Measurements from ENCODE around the gene CDH15. TPM values are rescaled to one million over a fixed set of nuclear protein-coding genes. Genes with fewer than 3 reads are reported as not detected.

Gene CDH15
- total RNA-seq, 1 donor from 2014 or later: not detected

- Mint-ChIP-seq H3K9me3 (no peaks in the 10 kb centered on the region), H3K27me3 (ENCODE audit: low read depth) (no peaks in the 10 kb centered on the region), H3K4me3 (ENCODE audit: low read depth) (peak within 1 kb of the TSS; percentile 88), H3K36me3 (ENCODE audit: low read depth) (peaks cover 6% of the 10 kb centered on the region), H3K4me1 (ENCODE audit: low read depth) (peaks cover 13% of the 10 kb centered on the region), H3K27ac (peak within 1 kb of the TSS; percentile 76)
- peak; percentile 83 for DNase-seq (ENCODE audit: low spot score)
- intact Hi-C loops (cut with micrococcal nuclease): loop anchor here (2.0 to 10.0 kb wide), 4 partner anchors 29 to 405 kb away; partner anchors contain the start of genes APRT and CDH15
Measured at GRCh38 chr16:89217388-89218191, 46.0 kb downstream of the CDH15 start, which contains the start of gene ZNF778. Gene ZNF778 (plus strand): TSS chr16:89217703. CDS start chr16:89221128, 3,425 bp downstream.

- H3K36me3 Mint-ChIP-seq (ENCODE audit: low read depth): peaks cover 18% of the 10 kb centered on the region
- no peak overlapping the region for H3K27ac Mint-ChIP-seq
- H3K27me3 Mint-ChIP-seq (ENCODE audit: low read depth): no peaks in the 10 kb centered on the region
- H3K4me3 Mint-ChIP-seq (ENCODE audit: low read depth): peak overlapping the region; percentile 74
- intact Hi-C loops (cut with micrococcal nuclease): loop anchor here (5.0 to 10.0 kb wide), 2 partner anchors 105 to 407 kb away; partner anchors contain the start of gene APRT
- peaks cover 13% of the 10 kb centered on the region for H3K4me1 Mint-ChIP-seq (ENCODE audit: low read depth)
- H3K9me3 Mint-ChIP-seq: no peaks in the 10 kb centered on the region
- no peak for DNase-seq (ENCODE audit: low spot score)
Measured at GRCh38 chr16:89219365-89219764, 47.8 kb downstream of the CDH15 start.

GRCh38 chr16:89221604-89222003 is 50.1 kb downstream of the CDH15 start:
- Mint-ChIP-seq H3K4me3 (ENCODE audit: low read depth) (no peak overlapping the region), H3K27ac (no peak overlapping the region), H3K36me3 (ENCODE audit: low read depth) (peaks cover 37% of the 10 kb centered on the region), H3K9me3 (peaks cover 8% of the 10 kb centered on the region), H3K4me1 (ENCODE audit: low read depth) (peaks cover 9% of the 10 kb centered on the region), H3K27me3 (ENCODE audit: low read depth) (no peaks in the 10 kb centered on the region)
- DNase-seq (ENCODE audit: low spot score): no peak
- intact Hi-C loops (cut with micrococcal nuclease): no loop called here

- peaks cover 50% of the 10 kb centered on the region for H3K36me3 Mint-ChIP-seq (ENCODE audit: low read depth)
- H3K4me3 Mint-ChIP-seq (ENCODE audit: low read depth): no peak overlapping the region
- intact Hi-C loops (cut with micrococcal nuclease): no loop called here
- peaks cover 19% of the 10 kb centered on the region for H3K9me3 Mint-ChIP-seq
- H3K4me1 Mint-ChIP-seq (ENCODE audit: low read depth): peaks cover 4% of the 10 kb centered on the region
- no peaks in the 10 kb centered on the region for H3K27me3 Mint-ChIP-seq (ENCODE audit: low read depth)
- DNase-seq (ENCODE audit: low spot score): no peak
- no peak overlapping the region for H3K27ac Mint-ChIP-seq
Measured at GRCh38 chr16:89222931-89223330, 51.4 kb downstream of the CDH15 start.

- intact Hi-C loops (cut with micrococcal nuclease): no loop called here
- Mint-ChIP-seq H3K36me3 (ENCODE audit: low read depth) (peaks cover 65% of the 10 kb centered on the region), H3K27ac (no peak overlapping the region), H3K4me3 (ENCODE audit: low read depth) (no peak overlapping the region), H3K9me3 (peaks cover 31% of the 10 kb centered on the region), H3K4me1 (ENCODE audit: low read depth) (peaks cover 2% of the 10 kb centered on the region), H3K27me3 (ENCODE audit: low read depth) (no peaks in the 10 kb centered on the region)
- DNase-seq (ENCODE audit: low spot score): no peak
Measured at GRCh38 chr16:89224665-89225064, 53.1 kb downstream of the CDH15 start.

GRCh38 chr16:89230255-89230654 is 58.7 kb downstream of the CDH15 start:
- H3K36me3 Mint-ChIP-seq (ENCODE audit: low read depth): peaks cover 82% of the 10 kb centered on the region
- H3K4me3 Mint-ChIP-seq (ENCODE audit: low read depth): no peak overlapping the region
- no peaks in the 10 kb centered on the region for H3K4me1 Mint-ChIP-seq (ENCODE audit: low read depth)
- peaks cover 45% of the 10 kb centered on the region for H3K9me3 Mint-ChIP-seq
- no peak overlapping the region for H3K27ac Mint-ChIP-seq
- intact Hi-C loops (cut with micrococcal nuclease): no loop called here
- H3K27me3 Mint-ChIP-seq (ENCODE audit: low read depth): no peaks in the 10 kb centered on the region
- no peak for DNase-seq (ENCODE audit: low spot score)

GRCh38 chr16:89232107-89232506 is 60.6 kb downstream of the CDH15 start:
- intact Hi-C loops (cut with micrococcal nuclease): no loop called here
- H3K27me3 Mint-ChIP-seq (ENCODE audit: low read depth): no peaks in the 10 kb centered on the region
- no peaks in the 10 kb centered on the region for H3K4me1 Mint-ChIP-seq (ENCODE audit: low read depth)
- no peak for DNase-seq (ENCODE audit: low spot score)
- H3K4me3 Mint-ChIP-seq (ENCODE audit: low read depth): no peak overlapping the region
- peaks cover 65% of the 10 kb centered on the region for H3K36me3 Mint-ChIP-seq (ENCODE audit: low read depth)
- peaks cover 33% of the 10 kb centered on the region for H3K9me3 Mint-ChIP-seq
- no peak overlapping the region for H3K27ac Mint-ChIP-seq

- intact Hi-C loops (cut with micrococcal nuclease): no loop called here
- H3K36me3 Mint-ChIP-seq (ENCODE audit: low read depth): peaks cover 47% of the 10 kb centered on the region
Measured at GRCh38 chr16:89233678-89234490, 62.3 kb downstream of the CDH15 start.

GRCh38 chr16:89237733-89238132 is 66.2 kb downstream of the CDH15 start:
- Mint-ChIP-seq H3K4me3 (ENCODE audit: low read depth) (no peak overlapping the region), H3K27ac (no peak overlapping the region), H3K4me1 (ENCODE audit: low read depth) (peaks cover 5% of the 10 kb centered on the region), H3K9me3 (peaks cover 10% of the 10 kb centered on the region), H3K36me3 (ENCODE audit: low read depth) (peaks cover 14% of the 10 kb centered on the region), H3K27me3 (ENCODE audit: low read depth) (no peaks in the 10 kb centered on the region)
- no peak for DNase-seq (ENCODE audit: low spot score)
- intact Hi-C loops (cut with micrococcal nuclease): no loop called here

More at GRCh38 chr16:89233678-89234490, 62.3 kb downstream of the CDH15 start:
- no peak for DNase-seq (ENCODE audit: low spot score)
- Mint-ChIP-seq H3K9me3 (peaks cover 18% of the 10 kb centered on the region), H3K27ac (no peak overlapping the region), H3K4me1 (ENCODE audit: low read depth) (no peaks in the 10 kb centered on the region), H3K27me3 (ENCODE audit: low read depth) (no peaks in the 10 kb centered on the region), H3K4me3 (ENCODE audit: low read depth) (no peak overlapping the region)

GRCh38 chr16:89241187-89242007 is 69.8 kb downstream of the CDH15 start:
- Mint-ChIP-seq H3K9me3 (no peaks in the 10 kb centered on the region), H3K27ac (peak overlapping the region; percentile 98), H3K4me1 (ENCODE audit: low read depth) (peaks cover 10% of the 10 kb centered on the region), H3K27me3 (ENCODE audit: low read depth) (no peaks in the 10 kb centered on the region), H3K4me3 (ENCODE audit: low read depth) (peak overlapping the region; percentile 97), H3K36me3 (ENCODE audit: low read depth) (peaks cover 2% of the 10 kb centered on the region)
- peak; percentile 78 for DNase-seq (ENCODE audit: low spot score)
- intact Hi-C loops (cut with micrococcal nuclease): loop anchor here (5.0 kb wide), 2 partner anchors 266 to 321 kb away; partner anchors contain the start of genes RPL13 and SPG7

- Mint-ChIP-seq H3K4me1 (ENCODE audit: low read depth) (peaks cover 10% of the 10 kb centered on the region), H3K27ac (no peak overlapping the region), H3K27me3 (ENCODE audit: low read depth) (no peaks in the 10 kb centered on the region), H3K36me3 (ENCODE audit: low read depth) (peaks cover 2% of the 10 kb centered on the region), H3K4me3 (ENCODE audit: low read depth) (peak overlapping the region; percentile 8), H3K9me3 (no peaks in the 10 kb centered on the region)
- no peak for DNase-seq (ENCODE audit: low spot score)
- intact Hi-C loops (cut with micrococcal nuclease): loop anchor here (5.0 kb wide), 2 partner anchors 265 to 320 kb away; partner anchors contain the start of genes RPL13 and SPG7
Measured at GRCh38 chr16:89242795-89243200, 71.2 kb downstream of the CDH15 start.

GRCh38 chr16:89243664-89244063 is 72.1 kb downstream of the CDH15 start:
- intact Hi-C loops (cut with micrococcal nuclease): loop anchor here (5.0 kb wide), 2 partner anchors 264 to 319 kb away; partner anchors contain the start of genes RPL13 and SPG7
- H3K27me3 Mint-ChIP-seq (ENCODE audit: low read depth): no peaks in the 10 kb centered on the region
- peaks cover 10% of the 10 kb centered on the region for H3K4me1 Mint-ChIP-seq (ENCODE audit: low read depth)
- no peaks in the 10 kb centered on the region for H3K9me3 Mint-ChIP-seq
- no peak for DNase-seq (ENCODE audit: low spot score)
- no peak overlapping the region for H3K27ac Mint-ChIP-seq
- H3K36me3 Mint-ChIP-seq (ENCODE audit: low read depth): peaks cover 2% of the 10 kb centered on the region
- no peak overlapping the region for H3K4me3 Mint-ChIP-seq (ENCODE audit: low read depth)
